NCI-H2227 treated with DMSO at 0.1 percent for 48 hours (cell line): Measurements from ENCODE around the gene ZSCAN18.

Experiments used
- DNase-seq: peaks from one replicate; lab custom pipeline; 2025; lab: John Stamatoyannopoulos, UW

Gene ZSCAN18

GRCh38 chr19:58042495-58043340 lies 55.3 kb downstream of the ZSCAN18 start:
- no peak for DNase-seq

- no peak for DNase-seq
Observed at GRCh38 chr19:58040751-58041525, 57.1 kb downstream of the ZSCAN18 start.

- no peak for DNase-seq
Observed at GRCh38 chr19:58038688-58039204, 59.3 kb downstream of the ZSCAN18 start.

- no peak for DNase-seq
Observed at GRCh38 chr19:58037927-58038687, 59.9 kb downstream of the ZSCAN18 start.

GRCh38 chr19:58035863-58036262 lies 62.2 kb downstream of the ZSCAN18 start:
- DNase-seq = no peak

GRCh38 chr19:58034477-58034793 lies 63.6 kb downstream of the ZSCAN18 start:
- no peak for DNase-seq
